Neural progenitor cell (in vitro differentiated cells): ENCODE data around the gene CNEP1R1.

Experiments
- EZH2 ChIP-seq: fragments of 200-600 bp; sonication (generic); IDR thresholded peaks from 2 replicates; pipeline ENCODE4 v1.6.1; 2017; ENCODE audit warnings: antibody characterized with exemption, mild to moderate bottlenecking, moderate library complexity
- EZH2phosphoT487 ChIP-seq: fragments of 200-600 bp; sonication (generic); IDR thresholded peaks from 2 replicates; pipeline ENCODE4 v1.6.1; 2017; ENCODE audit warnings: antibody characterized with exemption
- TF ChIP-seq, protein P1 (sequence below): fragments of 200-600 bp; sonication (generic); IDR thresholded peaks from 2 replicates; pipeline ENCODE4 v1.5.1; 2017; ENCODE audit warnings: antibody characterized with exemption, mild to moderate bottlenecking

DNA sequence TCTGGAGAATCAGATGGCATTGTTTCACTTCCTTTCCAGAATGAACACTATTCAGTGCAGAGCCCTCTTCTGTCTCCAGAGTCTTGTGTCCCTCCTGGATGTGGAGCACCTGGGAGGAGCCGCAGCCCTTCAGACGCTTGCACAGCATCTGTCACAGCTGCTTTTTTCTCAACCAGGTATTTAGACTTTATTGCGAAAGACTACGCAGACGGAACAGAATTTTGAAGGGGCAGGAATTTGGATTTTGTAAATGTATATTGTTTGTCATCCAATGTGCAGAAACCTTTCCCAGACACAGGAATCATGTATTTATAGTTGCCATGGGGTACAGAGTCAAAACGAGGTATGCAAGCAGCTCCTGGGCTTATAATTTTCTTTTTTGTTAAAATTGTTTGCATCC, 61.2 kb downstream of the CNEP1R1 start:
- TF ChIP-seq, protein P1, sequence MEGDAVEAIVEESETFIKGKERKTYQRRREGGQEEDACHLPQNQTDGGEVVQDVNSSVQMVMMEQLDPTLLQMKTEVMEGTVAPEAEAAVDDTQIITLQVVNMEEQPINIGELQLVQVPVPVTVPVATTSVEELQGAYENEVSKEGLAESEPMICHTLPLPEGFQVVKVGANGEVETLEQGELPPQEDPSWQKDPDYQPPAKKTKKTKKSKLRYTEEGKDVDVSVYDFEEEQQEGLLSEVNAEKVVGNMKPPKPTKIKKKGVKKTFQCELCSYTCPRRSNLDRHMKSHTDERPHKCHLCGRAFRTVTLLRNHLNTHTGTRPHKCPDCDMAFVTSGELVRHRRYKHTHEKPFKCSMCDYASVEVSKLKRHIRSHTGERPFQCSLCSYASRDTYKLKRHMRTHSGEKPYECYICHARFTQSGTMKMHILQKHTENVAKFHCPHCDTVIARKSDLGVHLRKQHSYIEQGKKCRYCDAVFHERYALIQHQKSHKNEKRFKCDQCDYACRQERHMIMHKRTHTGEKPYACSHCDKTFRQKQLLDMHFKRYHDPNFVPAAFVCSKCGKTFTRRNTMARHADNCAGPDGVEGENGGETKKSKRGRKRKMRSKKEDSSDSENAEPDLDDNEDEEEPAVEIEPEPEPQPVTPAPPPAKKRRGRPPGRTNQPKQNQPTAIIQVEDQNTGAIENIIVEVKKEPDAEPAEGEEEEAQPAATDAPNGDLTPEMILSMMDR, result no peak
- TF ChIP-seq EZH2 (no peak), EZH2phosphoT487 (no peak)
